ENCODE results near the gene ACE. TPM values are rescaled to one million over a fixed set of nuclear protein-coding genes. Genes with fewer than 3 reads are reported as not detected.

Gene ACE
- total RNA-seq, 4 donors from 2014 or later = 7.5 to 35.3 (median 14.1) TPM

- Histone ChIP-seq H3K9me3 (no peaks in the 10 kb centered on the region), H3K36me3 (no peaks in the 10 kb centered on the region), H3K4me3 (no peak overlapping the region), H3K27me3 (peaks cover 0 to 2% of the 10 kb centered on the region in 2 donors), H3K27ac (no peak overlapping the region), H3K4me1 (no peaks in the 10 kb centered on the region)
- DNase-seq (ENCODE audit: low spot score in 2 of 2) = no peak
- WGBS, 2 donors = 80 to 84% methylated on average over 10 of the region's 10 CpGs
- TF ChIP-seq POLR2A (IDR thresholded peaks at IDR 0.05) (no peak), CTCF (IDR thresholded peaks at IDR 0.05) (no peak), EP300 (IDR thresholded peaks at IDR 0.05) (no peak)
Measured at GRCh38 chr17:63531022-63531965, 54.4 kb downstream of the ACE start.

GRCh38 chr17:63533433-63534077, 56.7 kb downstream of the ACE start:
- H3K9me3 ChIP-seq = no peaks in the 10 kb centered on the region
- H3K27me3 ChIP-seq = peaks cover 0 to 23% of the 10 kb centered on the region in 2 donors
- 85 to 88% methylated on average over 20 of the region's 20 CpGs for WGBS, 2 donors
- no peak for TF ChIP-seq EP300 (IDR thresholded peaks at IDR 0.05)
- TF ChIP-seq CTCF (IDR thresholded peaks at IDR 0.05) = no peak
- no peak for TF ChIP-seq POLR2A (IDR thresholded peaks at IDR 0.05)
- H3K4me3 ChIP-seq = no peak overlapping the region
- H3K27ac ChIP-seq = no peak overlapping the region
- no peaks in the 10 kb centered on the region for H3K36me3 ChIP-seq
- H3K4me1 ChIP-seq = peaks cover 0 to 9% (median 6%) of the 10 kb centered on the region in 4 donors
- no peak for DNase-seq (ENCODE audit: low spot score in 2 of 2)

- H3K27me3 ChIP-seq = peaks cover 0 to 28% of the 10 kb centered on the region in 2 donors
- no peak overlapping the region for H3K27ac ChIP-seq
- no peak overlapping the region for H3K4me3 ChIP-seq
- 93 to 97% methylated on average over 14 to 17 of the region's 17 CpGs for WGBS, 2 donors
- TF ChIP-seq EP300 (IDR thresholded peaks at IDR 0.05) = no peak
- TF ChIP-seq CTCF (IDR thresholded peaks at IDR 0.05) = no peak
- no peak for TF ChIP-seq POLR2A (IDR thresholded peaks at IDR 0.05)
- H3K36me3 ChIP-seq = no peaks in the 10 kb centered on the region
- DNase-seq (ENCODE audit: low spot score in 2 of 2) = no peak
- H3K9me3 ChIP-seq = no peaks in the 10 kb centered on the region
- H3K4me1 ChIP-seq = peaks cover 0 to 9% (median 6%) of the 10 kb centered on the region in 4 donors
Measured at GRCh38 chr17:63534078-63534570, 57.3 kb downstream of the ACE start.

GRCh38 chr17:63534816-63535455, 58.1 kb downstream of the ACE start:
- Histone ChIP-seq H3K4me1 (peaks cover 0 to 9% (median 6%) of the 10 kb centered on the region in 4 donors), H3K9me3 (no peaks in the 10 kb centered on the region), H3K36me3 (no peaks in the 10 kb centered on the region), H3K27ac (no peak overlapping the region), H3K4me3 (no peak overlapping the region), H3K27me3 (peaks cover 0 to 36% of the 10 kb centered on the region in 2 donors)
- DNase-seq (ENCODE audit: low spot score in 2 of 2) = no peak
- TF ChIP-seq CTCF (IDR thresholded peaks at IDR 0.05) (no peak), POLR2A (IDR thresholded peaks at IDR 0.05) (no peak), EP300 (IDR thresholded peaks at IDR 0.05) (no peak)
- WGBS, 2 donors = 82 to 88% methylated on average over 13 of the region's 13 CpGs
